ENCODE measurements around the gene MLPH. TPM values are rescaled to one million over a fixed set of nuclear protein-coding genes. Genes with fewer than 3 reads are reported as not detected.

MLPH gene
- total and polyA plus RNA-seq, 4 donors, result 0.62 to 29.3 (median 9.4) TPM

DNA sequence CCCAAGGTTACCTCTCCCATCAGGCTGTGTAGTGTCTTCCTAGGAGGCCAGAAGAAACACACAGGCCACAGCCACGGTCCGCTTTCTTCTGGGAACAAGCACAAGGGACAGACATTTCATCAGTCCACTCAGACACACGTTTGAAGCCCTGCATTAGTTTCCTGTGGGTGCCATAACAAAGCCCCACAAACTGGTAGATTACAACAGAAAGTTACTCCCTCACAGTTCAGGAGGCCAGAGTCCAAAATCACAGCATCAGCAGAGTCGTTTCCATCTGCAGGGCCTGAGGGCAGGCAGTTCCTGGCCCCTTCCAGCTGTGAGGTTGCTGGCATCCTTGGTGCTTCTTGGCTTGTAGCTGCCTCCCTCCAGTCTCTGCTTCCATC lies 70.6 kb downstream of the MLPH start:
- 56% methylated on average over 4 of the region's 4 CpGs for WGBS (ENCODE audit: insufficient coverage)
- H3K4me3 ChIP-seq (ENCODE audit: low read depth, low read length), result no peak overlapping the region
- peaks cover 11% of the 10 kb centered on the region for H3K4me1 ChIP-seq (ENCODE audit: control insufficient read depth, insufficient read depth, low read length)
- peaks cover 1% of the 10 kb centered on the region for H3K9me3 ChIP-seq (ENCODE audit: control insufficient read depth, insufficient read depth, low read length)
- no peaks in the 10 kb centered on the region for H3K36me3 ChIP-seq (ENCODE audit: control insufficient read depth, insufficient read depth, low read length)
- H3K27me3 ChIP-seq (ENCODE audit: control insufficient read depth, insufficient read depth, low read length), result no peaks in the 10 kb centered on the region
- DNase-seq (ENCODE audit: low read depth in 4 of 6, low spot score in 6 of 6), result no peak
- H3K27ac ChIP-seq (ENCODE audit: low read depth, low read length), result no peak overlapping the region

GRCh38 chr2:237558961-237559641 lies 72.0 kb downstream of the MLPH start:
- Histone ChIP-seq H3K27me3 (ENCODE audit: control insufficient read depth, insufficient read depth, low read length) (peaks cover under 1% of the 10 kb centered on the region), H3K27ac (ENCODE audit: low read depth, low read length) (no peak overlapping the region), H3K4me3 (ENCODE audit: low read depth, low read length) (no peak overlapping the region), H3K4me1 (ENCODE audit: control insufficient read depth, insufficient read depth, low read length) (peaks cover 14% of the 10 kb centered on the region), H3K36me3 (ENCODE audit: control insufficient read depth, insufficient read depth, low read length) (no peaks in the 10 kb centered on the region), H3K9me3 (ENCODE audit: control insufficient read depth, insufficient read depth, low read length) (peaks cover 1% of the 10 kb centered on the region)
- WGBS (ENCODE audit: insufficient coverage), result 54% methylated on average over 22 of the region's 22 CpGs
- DNase-seq (ENCODE audit: low read depth in 4 of 6, low spot score in 6 of 6), result peak in 3 of 6 donors; percentile 7 to 42 (median 40)

GRCh38 chr2:237561221-237561620 lies 74.2 kb downstream of the MLPH start:
- Histone ChIP-seq H3K4me3 (ENCODE audit: low read depth, low read length) (no peak overlapping the region), H3K4me1 (ENCODE audit: control insufficient read depth, insufficient read depth, low read length) (peaks cover 14% of the 10 kb centered on the region), H3K9me3 (ENCODE audit: control insufficient read depth, insufficient read depth, low read length) (no peaks in the 10 kb centered on the region), H3K36me3 (ENCODE audit: control insufficient read depth, insufficient read depth, low read length) (no peaks in the 10 kb centered on the region), H3K27ac (ENCODE audit: low read depth, low read length) (no peak overlapping the region), H3K27me3 (ENCODE audit: control insufficient read depth, insufficient read depth, low read length) (peaks cover 5% of the 10 kb centered on the region)
- DNase-seq (ENCODE audit: low read depth in 4 of 6, low spot score in 6 of 6), result no peak
- WGBS (ENCODE audit: insufficient coverage), result 63% methylated on average over 1 of the region's 7 CpGs

DNA sequence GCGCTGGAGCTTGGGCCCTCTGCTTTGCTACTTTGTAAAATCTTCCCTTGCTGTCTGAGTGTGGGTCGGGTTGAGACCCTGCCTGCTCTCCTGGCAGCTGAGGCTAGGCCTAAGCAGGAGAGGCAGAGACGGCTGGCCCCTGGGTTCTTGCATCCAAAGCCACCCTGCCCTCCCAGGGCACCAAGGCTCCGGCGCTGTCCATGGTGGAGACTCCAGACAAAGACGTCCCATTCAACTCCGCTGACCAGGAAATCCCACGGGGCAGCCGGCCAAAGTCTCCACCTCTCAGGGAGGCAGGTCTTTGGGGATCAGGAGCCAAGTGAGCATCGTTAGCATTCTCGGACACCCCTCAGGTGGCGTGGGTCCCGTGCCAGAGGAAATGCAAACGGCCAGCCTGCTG lies 76.8 kb downstream of the MLPH start:
- no peaks in the 10 kb centered on the region for H3K9me3 ChIP-seq (ENCODE audit: control insufficient read depth, insufficient read depth, low read length)
- DNase-seq (ENCODE audit: low read depth in 4 of 6, low spot score in 6 of 6), result peak in 1 of 6 donors; percentile 28
- peaks cover 11% of the 10 kb centered on the region for H3K4me1 ChIP-seq (ENCODE audit: control insufficient read depth, insufficient read depth, low read length)
- H3K4me3 ChIP-seq (ENCODE audit: low read depth, low read length), result no peak overlapping the region
- H3K27me3 ChIP-seq (ENCODE audit: control insufficient read depth, insufficient read depth, low read length), result peaks cover 5% of the 10 kb centered on the region
- WGBS (ENCODE audit: insufficient coverage), result 21% methylated on average over 14 of the region's 14 CpGs
- H3K27ac ChIP-seq (ENCODE audit: low read depth, low read length), result no peak overlapping the region
- H3K36me3 ChIP-seq (ENCODE audit: control insufficient read depth, insufficient read depth, low read length), result no peaks in the 10 kb centered on the region

DNA sequence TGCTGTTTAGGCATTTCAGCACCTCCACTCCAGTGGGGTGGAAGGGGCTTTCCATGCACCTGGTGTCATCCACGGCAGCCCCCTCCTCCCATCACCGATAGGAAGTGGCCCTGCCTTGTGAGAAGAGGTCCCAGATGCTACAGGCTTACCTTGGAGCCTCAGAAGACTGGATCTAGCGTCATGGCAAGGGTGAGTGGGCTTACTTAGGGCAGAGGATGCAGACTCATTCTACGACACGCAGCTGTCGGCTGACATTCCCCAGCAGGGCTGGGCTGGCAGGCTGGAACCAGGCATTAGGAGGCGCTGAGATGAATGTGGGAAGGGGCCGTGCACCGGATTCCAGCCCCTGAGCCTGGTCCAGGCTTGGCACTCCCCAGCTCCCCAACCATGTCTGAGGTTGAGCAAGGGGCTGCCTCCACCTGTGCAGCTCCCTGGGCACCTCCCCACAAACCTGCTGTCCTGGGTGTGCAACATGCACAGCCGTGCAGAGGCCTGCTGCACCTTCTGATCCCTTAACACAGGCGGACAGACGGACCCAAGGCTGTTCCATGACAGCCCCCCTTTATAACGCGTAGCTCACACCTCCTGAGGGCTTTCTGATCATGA lies 77.6 kb downstream of the MLPH start:
- Histone ChIP-seq H3K36me3 (ENCODE audit: control insufficient read depth, insufficient read depth, low read length) (no peaks in the 10 kb centered on the region), H3K27me3 (ENCODE audit: control insufficient read depth, insufficient read depth, low read length) (peaks cover 5% of the 10 kb centered on the region), H3K9me3 (ENCODE audit: control insufficient read depth, insufficient read depth, low read length) (no peaks in the 10 kb centered on the region), H3K4me1 (ENCODE audit: control insufficient read depth, insufficient read depth, low read length) (peaks cover 3% of the 10 kb centered on the region), H3K27ac (ENCODE audit: low read depth, low read length) (no peak overlapping the region), H3K4me3 (ENCODE audit: low read depth, low read length) (no peak overlapping the region)
- 94% methylated on average over 12 of the region's 14 CpGs for WGBS (ENCODE audit: insufficient coverage)
- no peak for DNase-seq (ENCODE audit: low read depth in 4 of 6, low spot score in 6 of 6)

GRCh38 chr2:237565974-237566373 lies 78.9 kb downstream of the MLPH start:
- 84% methylated on average over 1 of the region's 1 CpG for WGBS (ENCODE audit: insufficient coverage)
- Histone ChIP-seq H3K27me3 (ENCODE audit: control insufficient read depth, insufficient read depth, low read length) (peaks cover 5% of the 10 kb centered on the region), H3K36me3 (ENCODE audit: control insufficient read depth, insufficient read depth, low read length) (no peaks in the 10 kb centered on the region), H3K9me3 (ENCODE audit: control insufficient read depth, insufficient read depth, low read length) (no peaks in the 10 kb centered on the region), H3K27ac (ENCODE audit: low read depth, low read length) (no peak overlapping the region), H3K4me3 (ENCODE audit: low read depth, low read length) (no peak overlapping the region), H3K4me1 (ENCODE audit: control insufficient read depth, insufficient read depth, low read length) (peaks cover 3% of the 10 kb centered on the region)
- no peak for DNase-seq (ENCODE audit: low read depth in 4 of 6, low spot score in 6 of 6)

GRCh38 chr2:237566401-237567235 lies 79.6 kb downstream of the MLPH start, which contains the start of gene PRLH:
Gene PRLH, plus strand, starts transcription at chr2:237566574. Its CDS starts 0 bp downstream, at chr2:237566574.
- H3K4me3 ChIP-seq (ENCODE audit: low read depth, low read length), result no peak within 1 kb of the TSS
- no peak within 1 kb of the TSS for H3K27ac ChIP-seq (ENCODE audit: low read depth, low read length)
- WGBS (ENCODE audit: insufficient coverage), result 79% methylated on average over 30 of the region's 32 CpGs
- H3K27me3 ChIP-seq (ENCODE audit: control insufficient read depth, insufficient read depth, low read length), result peaks cover 5% of the 10 kb centered on the region
- no peak for DNase-seq (ENCODE audit: low read depth in 4 of 6, low spot score in 6 of 6)
- H3K4me1 ChIP-seq (ENCODE audit: control insufficient read depth, insufficient read depth, low read length), result peaks cover 4% of the 10 kb centered on the region
- no peaks in the 10 kb centered on the region for H3K36me3 ChIP-seq (ENCODE audit: control insufficient read depth, insufficient read depth, low read length)
- H3K9me3 ChIP-seq (ENCODE audit: control insufficient read depth, insufficient read depth, low read length), result no peaks in the 10 kb centered on the region

DNA sequence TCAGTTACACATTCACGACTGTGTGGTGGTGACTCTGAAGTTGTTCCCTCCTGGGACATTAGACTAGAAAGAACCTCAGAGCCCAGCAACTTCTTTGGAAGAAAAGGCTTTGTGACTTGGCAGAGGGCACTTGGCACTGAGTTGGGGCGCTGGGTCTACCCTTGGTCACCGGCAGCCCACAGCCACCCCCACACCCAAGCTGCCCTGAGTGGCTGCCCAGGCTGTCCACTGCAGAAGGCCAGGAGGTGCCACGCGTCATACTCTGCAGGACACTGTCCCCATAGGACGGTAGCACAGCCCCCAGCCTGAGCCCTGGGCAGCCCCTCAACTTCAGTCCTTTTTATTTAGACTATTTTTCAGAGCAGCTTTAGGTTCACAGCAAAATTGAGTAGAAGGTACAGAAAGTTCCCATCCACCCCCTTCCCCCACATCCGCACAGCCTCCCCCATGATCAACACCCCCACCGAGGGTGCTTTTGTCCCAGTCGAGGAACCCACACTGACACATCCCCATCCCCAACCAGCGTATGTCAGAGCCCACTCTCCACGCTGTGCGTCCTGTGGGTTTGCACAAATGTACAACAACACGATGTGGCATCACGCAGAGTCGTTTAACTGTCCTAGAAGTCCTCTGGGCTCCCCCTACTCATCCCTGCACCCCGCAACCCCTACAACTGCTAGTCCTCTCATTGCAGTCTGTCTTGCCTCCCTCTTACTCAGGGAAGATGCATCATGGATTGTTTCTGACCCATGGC lies 80.4 kb downstream of the MLPH start:
- 79% methylated on average over 13 of the region's 16 CpGs for WGBS (ENCODE audit: insufficient coverage)
- Histone ChIP-seq H3K4me1 (ENCODE audit: control insufficient read depth, insufficient read depth, low read length) (peaks cover 10% of the 10 kb centered on the region), H3K36me3 (ENCODE audit: control insufficient read depth, insufficient read depth, low read length) (no peaks in the 10 kb centered on the region), H3K9me3 (ENCODE audit: control insufficient read depth, insufficient read depth, low read length) (no peaks in the 10 kb centered on the region), H3K27ac (ENCODE audit: low read depth, low read length) (no peak overlapping the region), H3K4me3 (ENCODE audit: low read depth, low read length) (no peak overlapping the region), H3K27me3 (ENCODE audit: control insufficient read depth, insufficient read depth, low read length) (peaks cover 5% of the 10 kb centered on the region)
- DNase-seq (ENCODE audit: low read depth in 4 of 6, low spot score in 6 of 6), result no peak

DNA sequence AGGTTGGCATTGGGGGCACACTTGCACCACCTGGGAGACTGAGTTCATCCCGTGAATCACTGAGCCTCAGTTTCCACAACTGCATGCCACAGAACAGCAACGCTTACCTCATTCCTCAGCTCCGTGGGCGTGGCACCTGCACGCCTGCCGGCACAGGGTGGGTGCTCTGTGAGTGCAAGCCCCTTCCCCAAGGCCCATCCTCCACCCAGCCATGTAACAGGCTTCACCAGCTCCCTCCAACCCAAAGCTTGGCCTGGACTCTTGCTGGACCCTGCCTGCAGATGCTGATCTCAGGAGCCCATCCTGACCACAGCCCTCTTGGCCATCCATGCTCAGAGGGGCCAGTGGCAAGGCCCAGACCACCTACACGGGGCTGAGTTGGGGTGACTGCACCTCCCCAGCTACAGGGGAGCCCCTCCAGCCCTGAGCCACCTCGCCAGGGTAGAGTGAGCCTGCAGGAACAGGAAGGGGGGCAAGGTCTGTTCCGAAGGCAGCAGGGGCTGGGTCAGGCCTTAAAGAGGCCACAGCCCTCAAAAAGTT lies 81.1 kb downstream of the MLPH start:
- Histone ChIP-seq H3K27me3 (ENCODE audit: control insufficient read depth, insufficient read depth, low read length) (peaks cover 5% of the 10 kb centered on the region), H3K27ac (ENCODE audit: low read depth, low read length) (no peak overlapping the region), H3K4me1 (ENCODE audit: control insufficient read depth, insufficient read depth, low read length) (peaks cover 10% of the 10 kb centered on the region), H3K9me3 (ENCODE audit: control insufficient read depth, insufficient read depth, low read length) (no peaks in the 10 kb centered on the region), H3K4me3 (ENCODE audit: low read depth, low read length) (no peak overlapping the region), H3K36me3 (ENCODE audit: control insufficient read depth, insufficient read depth, low read length) (no peaks in the 10 kb centered on the region)
- 86% methylated on average over 9 of the region's 9 CpGs for WGBS (ENCODE audit: insufficient coverage)
- no peak for DNase-seq (ENCODE audit: low read depth in 4 of 6, low spot score in 6 of 6)
